DND-41 (cell line): ENCODE data around the gene CDKN1A.

Source experiments
- ATAC-seq: fragments of 200-7000 bp; cut with Tn5 transposase; 3 replicates; pipeline ENCODE4 v1.9.1; 2021; ENCODE audit warnings: low read depth; ENCODE audit not compliant: insufficient read depth
- DNase-seq: peaks from one replicate; pipeline ENCODE4 v3.0.0-alpha.2; 2020
- H2AFZ ChIP-seq: 2 replicates; pipeline ENCODE4 v1.6.0; 2012; ENCODE audit warnings: low read depth, low read length
- H3K27ac ChIP-seq: 2 replicates; pipeline ENCODE4 v1.5.1; 2012; ENCODE audit warnings: low read length, inconsistent platforms
- H3K27me3 ChIP-seq: fragments of 200-600 bp; sonication (generic); 2 replicates; pipeline ENCODE4 v1.6.0; 2012; ENCODE audit warnings: low read length, mild to moderate bottlenecking, inconsistent platforms; ENCODE audit not compliant: insufficient read depth, poor library complexity
- H3K36me3 ChIP-seq: 2 replicates; pipeline ENCODE4 v1.5.1; 2012; ENCODE audit warnings: low read length, inconsistent platforms; ENCODE audit not compliant: insufficient read depth
- H3K4me1 ChIP-seq: 2 replicates; pipeline ENCODE4 v1.5.1; 2012; ENCODE audit warnings: mild to moderate bottlenecking, low read length; ENCODE audit not compliant: insufficient read depth
- H3K4me2 ChIP-seq: 2 replicates; pipeline ENCODE4 v1.6.0; 2012; ENCODE audit warnings: mild to moderate bottlenecking, moderate library complexity, low read length, inconsistent platforms; ENCODE audit not compliant: insufficient read depth
- H3K4me3 ChIP-seq, 2 experiments: fragments of 200-600 bp in 1 of 2; shearing (Covaris generic) in 1 of 2; 2 replicates each; pipeline ENCODE4 v1.5.1; 2012 to 2016; ENCODE audit warnings: inconsistent platforms in 2 of 2, low read length in 2 of 2, mild to moderate bottlenecking in 2 of 2, low read depth in 1 of 2, moderate library complexity in 1 of 2
- H3K79me2 ChIP-seq: 2 replicates; pipeline ENCODE4 v1.6.0; 2012; ENCODE audit warnings: low read length, inconsistent platforms; ENCODE audit not compliant: insufficient read depth
- H3K9ac ChIP-seq: 2 replicates; pipeline ENCODE4 v1.6.0; 2012; ENCODE audit warnings: low read depth, mild to moderate bottlenecking, inconsistent platforms, low read length, moderate library complexity
- H3K9me3 ChIP-seq: 2 replicates; pipeline ENCODE4 v1.5.1; 2012; ENCODE audit warnings: low read length, moderate library complexity, mild to moderate bottlenecking, inconsistent platforms; ENCODE audit not compliant: insufficient read depth, severe bottlenecking
- H4K20me1 ChIP-seq: 2 replicates; pipeline ENCODE4 v1.6.0; 2012; ENCODE audit warnings: low read length; ENCODE audit not compliant: insufficient read depth
- EZH2 ChIP-seq: IDR thresholded peaks from 3 replicates; pipeline ENCODE4 v1.6.1; 2012; ENCODE audit warnings: borderline replicate concordance, low read depth, mild to moderate bottlenecking, moderate library complexity, low read length, inconsistent platforms; ENCODE audit not compliant: severe bottlenecking
- TF ChIP-seq, protein P1 (sequence below): IDR thresholded peaks from 2 replicates; pipeline ENCODE4 v1.5.1; 2012; ENCODE audit warnings: borderline replicate concordance, low read length, moderate library complexity, mild to moderate bottlenecking; ENCODE audit not compliant: poor library complexity, severe bottlenecking; ENCODE audit errors: extremely low read depth

CDKN1A gene

GRCh38 chr6:36718560-36718959 is 40.0 kb downstream of the CDKN1A start:
- H3K4me3 ChIP-seq, result no peak overlapping the region
- H3K9ac ChIP-seq, result no peak overlapping the region
- H4K20me1 ChIP-seq, result no peaks in the 10 kb centered on the region
- ATAC-seq, result no peak
- TF ChIP-seq, protein P1, sequence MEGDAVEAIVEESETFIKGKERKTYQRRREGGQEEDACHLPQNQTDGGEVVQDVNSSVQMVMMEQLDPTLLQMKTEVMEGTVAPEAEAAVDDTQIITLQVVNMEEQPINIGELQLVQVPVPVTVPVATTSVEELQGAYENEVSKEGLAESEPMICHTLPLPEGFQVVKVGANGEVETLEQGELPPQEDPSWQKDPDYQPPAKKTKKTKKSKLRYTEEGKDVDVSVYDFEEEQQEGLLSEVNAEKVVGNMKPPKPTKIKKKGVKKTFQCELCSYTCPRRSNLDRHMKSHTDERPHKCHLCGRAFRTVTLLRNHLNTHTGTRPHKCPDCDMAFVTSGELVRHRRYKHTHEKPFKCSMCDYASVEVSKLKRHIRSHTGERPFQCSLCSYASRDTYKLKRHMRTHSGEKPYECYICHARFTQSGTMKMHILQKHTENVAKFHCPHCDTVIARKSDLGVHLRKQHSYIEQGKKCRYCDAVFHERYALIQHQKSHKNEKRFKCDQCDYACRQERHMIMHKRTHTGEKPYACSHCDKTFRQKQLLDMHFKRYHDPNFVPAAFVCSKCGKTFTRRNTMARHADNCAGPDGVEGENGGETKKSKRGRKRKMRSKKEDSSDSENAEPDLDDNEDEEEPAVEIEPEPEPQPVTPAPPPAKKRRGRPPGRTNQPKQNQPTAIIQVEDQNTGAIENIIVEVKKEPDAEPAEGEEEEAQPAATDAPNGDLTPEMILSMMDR, result no peak
- H3K27me3 ChIP-seq, result no peaks in the 10 kb centered on the region
- no peaks in the 10 kb centered on the region for H3K9me3 ChIP-seq
- H3K4me2 ChIP-seq, result no peak overlapping the region
- no peak overlapping the region for H2AFZ ChIP-seq
- H3K36me3 ChIP-seq, result no peaks in the 10 kb centered on the region
- no peaks in the 10 kb centered on the region for H3K4me1 ChIP-seq
- H3K27ac ChIP-seq, result no peak overlapping the region
- H3K79me2 ChIP-seq, result no peaks in the 10 kb centered on the region
- DNase-seq, result no peak

DNA sequence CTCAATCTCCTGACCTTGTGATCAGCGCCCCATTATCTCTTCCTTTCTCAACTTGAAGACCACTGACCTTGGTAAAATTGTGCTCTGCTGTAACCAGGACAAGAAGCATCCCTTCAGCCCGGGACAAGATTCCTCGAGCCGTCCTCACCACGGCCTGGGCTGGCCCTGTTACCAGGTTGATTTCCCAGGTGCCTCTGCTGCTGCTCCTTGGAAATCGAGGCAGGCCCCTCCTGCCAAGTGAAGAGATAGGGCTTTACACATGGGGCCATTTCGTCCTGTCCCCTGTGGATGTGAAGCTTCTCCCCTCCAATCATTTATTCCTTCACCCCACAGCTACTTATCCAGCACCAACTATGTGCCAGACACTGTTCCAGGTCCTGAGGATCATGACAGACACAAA is 40.6 kb downstream of the CDKN1A start:
- no peak for DNase-seq
- no peak overlapping the region for H3K27ac ChIP-seq
- H3K9ac ChIP-seq, result no peak overlapping the region
- no peak for TF ChIP-seq EZH2
- TF ChIP-seq, protein P1, result no peak
- H3K79me2 ChIP-seq, result no peaks in the 10 kb centered on the region
- H3K27me3 ChIP-seq, result no peaks in the 10 kb centered on the region
- H2AFZ ChIP-seq, result no peak overlapping the region
- H3K36me3 ChIP-seq, result no peaks in the 10 kb centered on the region
- no peak overlapping the region for H3K4me3 ChIP-seq
- H4K20me1 ChIP-seq, result no peaks in the 10 kb centered on the region
- H3K9me3 ChIP-seq, result no peaks in the 10 kb centered on the region
- ATAC-seq, result no peak
- H3K4me1 ChIP-seq, result no peaks in the 10 kb centered on the region
- no peak overlapping the region for H3K4me2 ChIP-seq

DNA sequence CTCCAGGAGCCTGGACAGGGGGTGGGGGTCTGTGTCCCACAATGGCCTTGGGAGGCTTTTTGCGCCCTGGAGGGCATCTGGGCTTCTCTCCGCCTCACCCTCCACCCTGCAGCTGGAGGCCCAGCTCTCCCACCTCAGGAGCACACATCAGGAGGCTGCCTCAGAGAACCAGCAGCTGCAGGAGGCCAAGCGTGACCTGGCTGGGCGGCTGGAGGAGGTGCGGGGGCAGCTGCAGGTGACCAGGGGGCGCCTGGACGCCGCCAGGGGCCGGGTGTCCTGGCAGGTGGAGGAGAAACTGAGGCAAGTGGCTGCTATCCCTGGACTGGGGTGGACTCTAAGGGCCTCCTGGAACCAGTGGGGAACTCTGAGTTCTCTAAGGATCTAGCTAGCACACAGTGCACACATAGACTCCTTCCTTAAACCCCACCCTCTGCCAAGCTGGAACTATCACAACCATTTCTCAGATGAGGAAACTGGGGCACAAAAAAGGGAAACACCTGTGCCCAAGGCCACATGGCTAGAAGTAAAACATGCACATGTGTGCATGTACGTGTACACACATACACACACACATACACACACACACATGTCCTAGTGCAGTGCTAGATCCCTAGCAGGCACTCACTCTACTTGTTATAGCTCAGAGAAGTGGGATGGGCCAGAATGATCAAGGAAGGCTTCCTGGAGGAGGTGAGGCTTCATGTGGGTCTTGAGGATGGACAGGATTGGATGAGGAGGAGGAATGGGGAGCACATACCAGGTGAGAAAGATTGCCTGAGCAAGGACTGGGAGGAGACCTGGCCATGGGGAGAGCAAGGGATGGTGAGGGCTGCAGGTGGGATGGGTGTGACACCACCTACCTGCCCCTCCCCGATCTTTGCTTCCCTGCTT is 42.0 kb downstream of the CDKN1A start:
- no peaks in the 10 kb centered on the region for H4K20me1 ChIP-seq
- no peak overlapping the region for H3K4me2 ChIP-seq

More for the DNA sequence above, 42.0 kb downstream of the CDKN1A start:
- ATAC-seq (no peak), DNase-seq (no peak)
- no peaks in the 10 kb centered on the region for H3K27me3 ChIP-seq
- no peak overlapping the region for H2AFZ ChIP-seq
- no peaks in the 10 kb centered on the region for H3K4me1 ChIP-seq
- no peak overlapping the region for H3K4me3 ChIP-seq
- TF ChIP-seq EZH2, result no peak
- TF ChIP-seq, protein P1, result no peak
- no peaks in the 10 kb centered on the region for H3K79me2 ChIP-seq
- H3K9me3 ChIP-seq, result no peaks in the 10 kb centered on the region
- no peak overlapping the region for H3K27ac ChIP-seq
- no peak overlapping the region for H3K9ac ChIP-seq
- H3K36me3 ChIP-seq, result no peaks in the 10 kb centered on the region
